Measurements from ENCODE around the gene SFXN3. TPM values are rescaled to one million over a fixed set of nuclear protein-coding genes. Genes with fewer than 3 reads are reported as not detected.

The SFXN3 gene
- total and polyA plus RNA-seq, 2 of the 13 experiments (the other 11 are each of a cell fraction or from before 2014, with no cell fraction given), result 16.8 to 71.5 TPM

GRCh38 chr10:100993986-100994708 lies 36.9 kb upstream of the SFXN3 start:
- 81% methylated on average over 9 of the region's 10 CpGs for WGBS (ENCODE audit: low lambda C conversion rate)
- H3K27me3 ChIP-seq (ENCODE audit: control insufficient read depth in 1 of 2, insufficient read depth in 2 of 2, low read length in 2 of 2), result no peaks in the 10 kb centered on the region; a peak in 1 of 5 replicates
- CTCF ChIA-PET (ENCODE audit: low intra/inter-chr PET ratio, low total read pairs), result interaction anchor here (8.5 kb wide), 1 partner anchor 19 kb away, joined by 240 read pairs; no protein-coding TSS in a partner anchor
- ATAC-seq (no peak), DNase-seq (ENCODE audit: low spot score) (no peak), FAIRE-seq (peak; percentile 61)
- H3K9me3 ChIP-seq (ENCODE audit: low read length), result no peaks in the 10 kb centered on the region
- H3K4me3 ChIP-seq (replicated peaks in 1 of 3; ENCODE audit: insufficient read depth in 1 of 3, low read depth in 2 of 3, low read length in 3 of 3), result no peak overlapping the region
- no TSS peak for BruUV-seq (replicated peaks)
- H4K20me1 ChIP-seq (ENCODE audit: insufficient read depth, low read length), result no peaks in the 10 kb centered on the region
- H3K36me3 ChIP-seq (replicated peaks in 1 of 2; ENCODE audit: control insufficient read depth in 1 of 2, insufficient read depth in 2 of 2, low read length in 2 of 2), result peaks cover 20 to 32% of the 10 kb centered on the region in 2 experiments
- in situ Hi-C loops (cut with HindIII; ENCODE audit: extremely low pct_ligation_motif_present, low pct_unique_long_range_greater_than_20kb), result no loop called here
- POLR2A ChIA-PET, result interaction anchor here (1.3 to 23.0 kb wide), 2 partner anchors 24 to 25 kb away, joined by 9 to 277 read pairs; partner anchors contain the start of gene SEMA4G
- peaks cover 31% of the 10 kb centered on the region for H3K4me1 ChIP-seq (ENCODE audit: insufficient read depth, low read length)
- H3K4me2 ChIP-seq (ENCODE audit: low read depth, low read length), result no peak overlapping the region
- H2AFZ ChIP-seq (ENCODE audit: low read length), result no peak overlapping the region
- intact Hi-C loops (cut with micrococcal nuclease; ENCODE audit: unreplicated experiment), result loop anchor here (1.0 kb wide), 1 partner anchor 18 kb away; no protein-coding TSS in a partner anchor
- H3K79me2 ChIP-seq (ENCODE audit: insufficient read depth, low read length), result peaks cover 28% of the 10 kb centered on the region
- H3K27ac ChIP-seq (ENCODE audit: extremely low read length, insufficient read depth, low read length), result peak overlapping the region; percentile 20
- no peak overlapping the region for H3K9ac ChIP-seq (ENCODE audit: insufficient read depth, low read depth, low read length)
- TF ChIP-seq THAP9 (CRISPR knock-in tag; IDR thresholded peaks at IDR 0.05; ENCODE audit: borderline replicate concordance) (no peak), HNRNPUL1 (IDR thresholded peaks at IDR 0.05; ENCODE audit: low read depth, low read length) (no peak), NBN (conservative IDR thresholded peaks at IDR 0.05) (no peak), SMC3 (IDR thresholded peaks at IDR 0.05; ENCODE audit: low read length) (peak; percentile 74), STAG1 (CRISPR knock-in tag; IDR thresholded peaks at IDR 0.05) (peak; percentile 74), SIN3A (IDR thresholded peaks at IDR 0.05; ENCODE audit: borderline replicate concordance, low read depth, low read length) (no peak), KLF9 (CRISPR knock-in tag; IDR thresholded peaks at IDR 0.05; ENCODE audit: low read depth) (no peak), ZNF33A (CRISPR knock-in tag; IDR thresholded peaks at IDR 0.05; ENCODE audit: borderline replicate concordance) (no peak), ZNF362 (CRISPR knock-in tag; IDR thresholded peaks at IDR 0.05; ENCODE audit: borderline replicate concordance) (no peak), RBFOX2 (IDR thresholded peaks at IDR 0.05; ENCODE audit: low read depth, low read length) (0 out of 2 replicates have a peak, but pooled peaks have one; percentile 51), PHF21A (CRISPR knock-in tag; IDR thresholded peaks at IDR 0.05) (no peak), GABPB1 (CRISPR knock-in tag; IDR thresholded peaks at IDR 0.05) (no peak), ATF5 (CRISPR knock-in tag; IDR thresholded peaks at IDR 0.05; ENCODE audit: low read depth) (no peak), HNF4A (CRISPR knock-in tag; IDR thresholded peaks at IDR 0.05) (no peak), NFKBIZ (CRISPR knock-in tag; IDR thresholded peaks at IDR 0.05) (no peak), PATZ1 (CRISPR knock-in tag; IDR thresholded peaks at IDR 0.05) (no peak), CAMTA2 (CRISPR knock-in tag; IDR thresholded peaks at IDR 0.05; ENCODE audit: borderline replicate concordance) (no peak), THYN1 (CRISPR knock-in tag; IDR thresholded peaks at IDR 0.05; ENCODE audit: borderline replicate concordance, low read depth) (no peak)
